GM19328 (cell line): ENCODE data around the gene DOK5.

Experiments
- ATAC-seq: cut with Tn5 transposase; IDR thresholded peaks from one replicate; pipeline ENCODE4 v1.9.1; 2021; ENCODE audit warnings: mild to moderate bottlenecking, moderate library complexity; ENCODE audit not compliant: unreplicated experiment

DOK5 gene

DNA sequence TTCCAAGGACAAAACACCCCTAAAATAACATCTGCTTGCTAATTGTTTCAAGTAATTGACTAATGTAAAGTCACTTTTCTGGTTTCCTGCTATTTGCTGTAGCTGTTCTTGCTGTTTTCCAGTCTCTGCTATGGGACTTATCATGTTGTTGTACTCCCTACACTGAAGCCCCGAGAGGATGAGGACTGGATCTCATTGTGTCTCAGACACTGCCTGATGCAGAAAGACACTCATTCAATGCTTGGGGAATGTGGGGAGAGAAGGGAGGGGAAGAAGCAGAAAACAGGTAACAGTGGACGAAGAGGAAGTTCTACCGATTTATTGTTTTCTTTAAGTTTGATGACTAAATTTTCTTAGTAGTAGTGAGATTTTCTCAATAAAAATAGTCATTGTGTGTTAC lies 79.8 kb downstream of the DOK5 start:
- no peak for ATAC-seq

DNA sequence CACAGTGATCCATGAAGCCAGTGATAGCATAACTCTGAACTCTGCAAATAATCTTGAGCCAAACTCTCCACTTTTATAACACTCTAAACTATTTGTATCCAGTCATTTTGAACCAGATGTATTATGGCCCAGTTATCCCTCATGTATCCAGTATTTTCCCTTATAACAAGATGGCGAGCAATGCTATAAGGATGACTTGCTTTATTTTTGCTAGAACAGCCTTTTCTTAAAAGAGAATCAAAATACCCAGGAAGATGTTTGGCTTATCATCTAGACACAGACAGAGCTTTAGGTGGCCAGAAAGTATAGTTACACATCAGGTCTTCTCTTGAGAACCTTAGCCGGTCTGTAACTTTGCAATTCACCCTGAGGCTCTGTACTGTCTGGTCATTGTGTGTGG lies 81.0 kb downstream of the DOK5 start:
- ATAC-seq = no peak

DNA sequence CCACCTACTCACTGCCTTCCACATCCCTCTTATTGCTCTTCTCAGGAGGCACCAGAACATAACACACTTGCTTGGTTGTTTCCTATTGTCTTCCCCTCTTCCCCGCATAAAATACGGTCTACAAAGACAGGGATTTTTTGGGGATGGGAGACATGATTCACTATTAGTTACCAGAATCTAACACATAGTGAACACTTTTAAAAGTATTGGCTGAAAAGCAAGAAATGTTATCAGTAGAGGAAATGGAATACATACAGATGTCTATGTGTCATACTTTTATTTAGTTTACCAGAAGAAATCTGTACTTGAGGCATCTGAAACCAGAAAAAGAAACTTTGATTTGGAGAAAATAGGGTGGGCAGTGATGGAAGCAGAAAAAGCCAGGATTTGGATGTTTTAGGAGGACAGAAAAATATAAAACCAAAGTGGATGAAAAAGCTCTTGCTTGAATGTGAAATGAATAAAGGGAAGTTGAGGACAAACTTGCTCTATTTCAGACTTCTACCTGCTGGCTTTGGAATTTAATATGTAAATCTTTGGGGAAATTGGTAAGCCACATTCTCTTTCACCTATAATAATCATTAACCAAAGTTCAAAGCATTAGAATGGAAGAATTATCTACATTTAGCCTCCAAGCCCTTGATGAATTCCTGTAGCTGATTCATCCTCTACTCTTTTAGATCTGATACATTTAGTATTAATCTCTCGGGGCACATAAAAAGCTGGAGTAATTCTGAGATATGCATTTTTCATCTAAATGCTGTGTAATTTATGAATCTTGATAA lies 82.6 kb downstream of the DOK5 start:
- no peak for ATAC-seq

DNA sequence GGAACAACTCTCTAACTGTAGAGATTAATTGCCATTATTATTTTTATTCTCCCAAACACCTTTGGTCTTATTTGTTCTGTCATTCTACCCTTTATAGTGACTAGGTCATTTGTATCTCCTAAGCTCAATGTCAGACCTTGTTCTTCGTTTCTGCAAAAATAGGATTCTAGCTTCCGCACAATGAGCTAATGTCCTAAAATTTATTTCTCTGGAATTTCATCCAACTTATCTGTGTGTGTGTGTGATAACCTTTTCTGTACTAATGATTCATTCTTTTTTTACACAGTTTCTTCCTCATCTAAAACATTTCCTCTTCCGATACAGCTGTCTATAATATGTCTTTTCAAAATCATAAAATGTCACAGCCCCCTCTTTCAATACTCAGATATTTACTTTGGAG lies 84.5 kb downstream of the DOK5 start:
- ATAC-seq = no peak

DNA sequence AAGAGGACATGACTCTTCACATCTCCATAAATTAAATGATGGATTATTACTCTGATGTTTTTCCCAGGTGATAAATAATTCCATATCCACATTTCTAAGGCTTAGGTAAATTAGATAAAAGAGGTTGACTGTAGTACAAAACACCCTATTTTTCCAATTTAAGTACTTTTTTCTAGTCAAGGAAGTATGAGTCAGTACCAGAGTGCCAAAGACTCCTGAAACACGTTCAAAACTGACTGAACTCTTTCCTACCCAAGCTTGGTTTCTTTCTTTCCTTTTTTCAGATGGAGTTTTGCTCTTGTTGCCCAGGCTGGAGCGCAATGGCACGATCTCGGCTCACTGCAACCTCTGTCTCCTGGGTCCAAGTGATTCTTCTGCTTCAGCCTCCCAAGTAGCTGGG lies 85.0 kb downstream of the DOK5 start:
- ATAC-seq = no peak

DNA sequence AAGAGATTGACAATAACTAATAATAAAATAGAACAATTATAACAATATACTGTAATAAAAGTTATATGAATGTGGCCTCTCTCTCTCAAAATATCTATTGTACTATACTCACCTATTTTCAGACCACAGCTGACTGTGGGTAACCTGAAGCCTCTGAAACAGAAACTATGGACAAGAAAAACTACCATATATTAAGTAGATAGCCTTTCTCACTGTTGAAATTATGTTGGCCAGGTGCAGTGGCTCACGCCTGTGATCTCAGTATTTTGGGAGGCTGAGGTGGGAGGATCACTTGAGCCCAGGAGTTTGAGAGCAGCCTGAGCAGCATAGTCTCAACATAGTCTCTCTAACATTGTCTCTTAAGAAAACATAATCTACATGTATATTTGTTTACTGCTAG lies 89.9 kb downstream of the DOK5 start:
- ATAC-seq = no peak

DNA sequence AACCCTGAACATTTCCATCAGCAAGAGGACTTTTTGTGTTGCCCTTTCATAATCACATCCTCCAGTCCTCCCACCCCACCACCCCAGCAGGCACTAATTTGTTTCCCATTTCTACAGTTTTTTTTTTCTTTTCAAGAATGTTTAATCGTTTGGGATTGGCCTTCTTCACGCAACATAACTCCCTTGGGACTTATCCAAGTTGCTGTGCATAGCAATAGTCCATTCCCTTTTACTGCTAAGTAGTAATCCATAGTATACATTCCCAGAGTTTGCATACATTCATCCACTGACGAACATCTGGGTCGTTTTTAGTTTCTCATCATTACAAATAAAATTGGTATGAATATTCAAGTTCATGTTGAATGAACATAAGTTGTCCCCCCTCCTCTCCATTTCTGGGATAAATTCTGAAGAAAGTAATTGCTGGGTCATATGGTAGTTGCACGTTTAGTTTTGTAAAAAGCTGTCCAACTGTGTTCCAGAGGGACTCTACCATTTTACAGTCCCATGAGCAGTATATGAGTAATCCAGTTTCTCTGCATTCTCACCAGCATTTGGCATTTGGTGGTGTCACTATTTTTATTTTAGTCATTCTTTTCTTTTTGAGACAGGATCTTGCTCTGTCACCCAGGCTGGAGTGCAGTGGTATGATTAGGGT lies 90.8 kb downstream of the DOK5 start:
- no peak for ATAC-seq

DNA sequence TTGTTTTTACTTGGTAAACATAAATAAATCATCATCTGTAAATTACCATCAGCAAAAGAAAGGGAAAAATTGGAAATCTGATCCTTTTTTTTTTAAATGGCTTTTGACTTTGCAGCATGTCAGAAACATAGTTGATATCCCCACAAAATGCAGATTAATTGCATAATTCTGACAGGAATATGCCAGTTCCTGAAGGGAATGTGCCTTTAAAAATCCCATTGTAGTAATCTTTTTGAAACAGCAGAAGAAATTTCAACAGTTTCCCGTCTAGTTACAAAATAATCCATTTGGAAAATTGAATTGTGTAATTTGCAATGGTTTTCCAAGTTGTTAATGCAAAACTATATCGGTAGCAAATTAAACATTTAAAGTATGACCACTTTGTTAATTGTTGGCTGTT lies 95.2 kb downstream of the DOK5 start:
- no peak for ATAC-seq

DNA sequence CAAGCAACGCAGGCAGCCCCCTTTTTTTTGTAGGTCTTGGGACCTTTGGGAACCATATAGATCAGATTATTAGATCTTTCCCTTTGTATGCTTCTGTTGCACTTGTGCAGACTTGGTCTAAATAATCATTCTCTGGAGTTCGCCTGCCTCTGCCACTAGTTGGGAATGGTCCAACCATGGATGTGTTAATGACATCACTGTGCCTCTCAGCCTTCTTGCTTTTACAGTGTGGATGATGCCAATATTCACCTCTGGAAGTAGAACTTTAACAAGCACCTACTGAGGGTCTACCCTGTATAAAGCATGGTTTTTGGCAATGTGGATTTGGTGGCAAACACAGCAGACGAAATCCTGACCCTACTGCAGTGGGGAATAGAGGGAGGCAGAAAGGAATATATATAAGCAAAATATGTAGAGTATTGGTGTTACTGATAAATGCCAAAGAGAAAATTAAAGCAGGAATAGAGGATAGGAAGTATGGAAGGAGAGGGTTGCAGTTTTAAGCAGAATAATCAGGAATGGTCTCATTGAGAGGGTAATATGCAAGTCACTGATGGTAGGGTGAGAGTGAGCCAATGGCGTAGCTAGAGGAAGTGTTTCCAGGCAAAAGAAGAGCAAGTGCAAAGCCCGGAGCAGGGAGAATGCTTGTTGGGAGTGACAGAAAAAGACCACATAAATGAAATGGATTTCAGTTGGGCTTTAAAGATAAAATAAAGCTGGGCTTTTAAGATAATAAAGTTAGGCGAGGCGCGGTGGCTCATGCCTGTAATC lies 97.5 kb downstream of the DOK5 start:
- no peak for ATAC-seq

DNA sequence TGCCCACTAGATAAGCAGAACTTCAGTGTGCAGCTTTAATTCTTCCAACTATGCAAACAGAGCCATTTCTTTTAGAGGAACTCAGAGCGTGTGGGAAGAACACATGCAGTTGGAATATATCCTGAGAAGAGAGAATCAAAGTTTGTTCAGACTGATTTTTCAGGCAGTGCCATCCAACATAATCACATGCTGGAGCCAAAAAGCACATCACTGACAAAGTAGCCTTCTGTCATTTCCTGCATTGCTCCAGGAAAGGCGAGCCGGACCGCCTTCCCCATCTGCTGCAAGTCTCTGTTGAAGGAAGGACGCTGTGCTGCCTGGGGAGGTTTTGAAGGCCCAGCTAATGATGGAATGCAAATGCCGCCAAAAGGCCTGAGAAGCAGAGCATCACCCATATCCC lies 98.4 kb downstream of the DOK5 start:
- no peak for ATAC-seq

DNA sequence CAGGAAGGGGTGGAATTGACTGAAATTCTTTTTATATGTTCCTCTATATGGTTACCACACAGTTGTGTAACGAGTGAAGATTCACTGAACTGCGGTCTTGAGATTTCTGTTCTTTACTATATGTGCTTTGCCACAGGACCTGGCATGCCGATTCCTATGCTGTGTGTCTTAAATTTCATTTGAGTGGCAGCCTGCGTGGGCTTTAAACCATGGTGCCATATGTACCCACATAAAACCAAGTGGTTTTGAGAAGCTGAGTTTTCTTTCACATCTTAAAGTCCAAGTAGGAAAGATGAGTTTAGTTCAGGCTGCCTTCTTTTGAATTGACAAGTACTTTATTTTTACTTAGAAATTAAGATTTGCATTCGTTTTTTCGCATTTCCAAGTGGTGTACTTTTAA lies 101.1 kb downstream of the DOK5 start:
- ATAC-seq = no peak

DNA sequence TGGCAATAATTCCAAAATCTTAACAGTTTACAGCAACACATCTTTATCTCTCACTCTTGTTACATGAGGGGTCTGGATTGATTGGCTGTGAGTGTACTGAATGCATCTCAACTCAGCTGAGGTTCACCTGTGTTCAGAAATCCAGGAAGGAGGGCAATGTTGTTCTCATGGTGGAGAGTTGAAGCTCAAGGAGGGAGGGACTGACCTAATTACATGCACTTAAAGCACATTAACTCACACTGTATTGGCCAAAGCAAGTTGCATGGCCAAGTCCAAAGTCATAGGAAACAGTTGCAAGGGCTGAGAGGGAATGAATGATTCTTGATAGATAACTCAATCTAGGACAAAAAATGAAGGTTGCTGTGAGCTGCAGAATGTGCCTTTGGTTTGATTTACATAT lies 102.2 kb downstream of the DOK5 start:
- no peak for ATAC-seq

DNA sequence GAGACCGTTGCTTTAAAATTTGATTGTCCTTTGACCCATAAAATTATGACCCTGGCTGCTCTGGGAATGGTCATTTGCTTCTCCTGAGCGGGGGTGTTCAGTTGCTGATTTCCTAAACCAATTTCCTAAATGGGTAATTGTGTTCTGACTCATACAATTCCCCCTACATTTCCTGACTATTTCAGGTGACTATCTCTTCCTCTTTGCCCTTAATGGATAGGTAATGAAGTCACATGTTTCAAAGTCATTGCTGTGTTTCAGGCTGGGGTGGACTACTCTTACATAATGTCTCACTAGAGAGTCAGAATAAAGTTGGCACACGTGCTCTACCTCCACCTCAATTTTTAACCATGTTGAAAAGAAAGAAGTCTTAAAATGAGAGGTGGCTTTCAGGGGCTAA lies 109.8 kb downstream of the DOK5 start:
- ATAC-seq = no peak

DNA sequence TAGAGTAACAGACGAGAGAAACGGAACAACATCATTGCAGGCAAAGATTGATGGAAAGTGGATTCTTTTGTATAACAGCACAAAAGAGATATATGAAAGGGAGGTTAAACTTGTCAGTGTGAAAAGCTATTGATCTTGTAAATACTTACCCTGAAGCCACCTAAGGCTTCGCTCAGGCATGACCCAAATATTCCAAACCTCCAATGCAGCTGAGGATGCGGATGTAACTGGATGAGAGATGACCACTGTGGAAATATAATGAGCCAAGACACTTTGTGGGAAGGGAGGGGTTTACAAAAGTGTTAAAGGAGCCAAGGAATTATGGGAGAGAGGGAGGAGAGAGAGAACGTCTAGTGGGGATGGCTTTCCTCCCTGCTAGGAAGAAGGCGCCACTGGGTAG lies 112.0 kb downstream of the DOK5 start:
- ATAC-seq = no peak

DNA sequence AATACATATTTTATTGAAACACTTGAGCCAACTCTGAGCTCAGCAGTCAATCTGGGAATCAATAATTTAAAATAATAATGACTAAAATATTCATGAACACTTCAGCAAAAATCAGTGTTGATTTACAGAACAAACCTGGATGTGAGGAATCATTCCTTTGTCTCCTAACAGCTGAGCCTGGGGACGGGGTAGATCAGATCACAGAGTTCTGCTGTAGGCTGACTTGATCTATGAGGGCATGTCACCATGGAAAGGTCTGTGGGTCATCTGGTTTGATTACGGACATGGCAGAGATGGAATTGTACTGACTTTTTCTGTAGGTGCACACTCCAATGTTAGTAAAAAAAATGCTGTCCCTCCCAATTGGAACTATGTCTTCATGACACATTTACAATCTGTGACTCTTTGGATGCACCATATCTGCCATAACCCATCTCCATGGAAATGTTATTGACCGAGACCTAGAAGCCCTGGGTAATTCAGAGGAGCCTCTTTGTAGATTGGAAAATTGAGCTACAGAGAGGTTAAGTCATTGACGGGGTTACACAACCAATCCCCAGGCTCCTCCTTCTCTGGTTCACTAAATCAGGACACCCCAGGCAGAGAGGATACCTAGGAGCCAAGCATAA lies 114.1 kb downstream of the DOK5 start:
- ATAC-seq = no peak

DNA sequence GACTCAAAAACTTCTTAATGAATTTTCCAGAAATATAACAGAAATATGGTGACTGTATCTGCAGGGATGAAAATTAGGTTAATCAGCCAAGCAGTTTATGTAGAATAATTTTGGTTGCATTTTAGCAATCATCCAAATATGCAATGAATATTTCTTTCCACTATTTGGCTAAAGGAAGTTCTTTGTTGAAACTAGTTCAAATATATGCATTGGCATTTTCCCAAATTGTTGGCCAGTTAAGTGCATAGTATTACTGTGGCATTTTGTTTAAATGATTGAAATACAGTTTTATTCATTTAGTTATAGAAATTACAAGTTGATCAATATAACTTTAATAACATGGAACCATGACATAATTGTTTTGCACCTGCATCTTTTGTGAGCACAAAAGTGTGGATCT lies 115.5 kb downstream of the DOK5 start:
- ATAC-seq = no peak

DNA sequence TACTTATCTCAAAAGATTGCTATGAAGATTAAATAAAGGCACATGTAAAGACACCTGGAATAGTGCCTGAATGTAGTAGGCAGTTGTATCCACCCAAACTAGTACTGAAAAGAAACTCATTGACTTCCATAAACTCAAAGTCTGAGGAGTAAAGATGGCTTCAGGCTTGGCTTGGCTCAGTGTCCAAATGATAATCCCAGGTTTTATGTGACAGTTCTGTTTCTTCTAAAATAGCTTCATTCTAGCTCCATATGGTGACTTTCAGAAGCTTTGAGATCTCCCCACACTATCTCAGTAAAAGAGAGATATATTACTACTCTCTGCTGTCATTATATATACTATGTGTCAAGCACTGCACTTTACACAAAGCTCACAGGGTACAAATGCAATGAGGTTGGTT lies 121.3 kb downstream of the DOK5 start:
- no peak for ATAC-seq

DNA sequence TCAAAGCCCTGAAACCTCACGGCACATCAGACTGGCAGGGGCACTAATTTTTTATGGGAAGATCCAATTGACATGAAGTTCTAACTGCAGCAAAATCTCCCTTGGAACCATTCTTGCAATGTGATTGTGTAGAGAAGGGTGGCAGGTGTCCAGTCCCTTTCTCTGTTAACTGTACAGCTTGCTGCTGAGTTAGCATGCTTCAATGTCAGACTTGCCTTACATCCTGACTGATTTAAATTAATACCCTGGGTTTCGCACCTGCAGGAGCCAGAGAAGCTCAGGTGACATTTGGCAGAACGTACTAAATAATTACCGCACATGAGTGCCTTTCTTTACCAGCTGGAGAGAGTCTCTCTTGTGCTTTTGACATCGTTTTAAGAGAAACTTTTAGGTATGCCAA lies 123.0 kb downstream of the DOK5 start:
- no peak for ATAC-seq

DNA sequence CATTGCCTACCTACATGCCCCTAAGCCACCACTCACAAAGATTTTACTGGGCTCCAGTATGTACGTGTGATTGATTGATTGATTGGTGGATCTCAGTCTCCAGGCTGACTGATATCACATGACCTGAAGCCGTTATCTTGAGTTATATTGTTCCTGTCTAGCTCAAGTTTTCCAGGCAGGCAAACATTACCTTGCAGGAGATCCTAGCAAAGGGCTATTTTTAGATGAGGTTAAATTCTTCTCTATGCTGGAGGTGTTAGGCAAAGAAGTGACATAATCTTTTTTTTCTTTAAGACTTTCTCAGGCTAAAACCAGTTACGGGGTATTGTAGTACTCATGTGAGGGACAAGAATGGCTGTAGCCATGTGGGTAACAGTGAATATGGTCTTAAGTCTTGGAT lies 125.2 kb downstream of the DOK5 start:
- ATAC-seq = no peak

DNA sequence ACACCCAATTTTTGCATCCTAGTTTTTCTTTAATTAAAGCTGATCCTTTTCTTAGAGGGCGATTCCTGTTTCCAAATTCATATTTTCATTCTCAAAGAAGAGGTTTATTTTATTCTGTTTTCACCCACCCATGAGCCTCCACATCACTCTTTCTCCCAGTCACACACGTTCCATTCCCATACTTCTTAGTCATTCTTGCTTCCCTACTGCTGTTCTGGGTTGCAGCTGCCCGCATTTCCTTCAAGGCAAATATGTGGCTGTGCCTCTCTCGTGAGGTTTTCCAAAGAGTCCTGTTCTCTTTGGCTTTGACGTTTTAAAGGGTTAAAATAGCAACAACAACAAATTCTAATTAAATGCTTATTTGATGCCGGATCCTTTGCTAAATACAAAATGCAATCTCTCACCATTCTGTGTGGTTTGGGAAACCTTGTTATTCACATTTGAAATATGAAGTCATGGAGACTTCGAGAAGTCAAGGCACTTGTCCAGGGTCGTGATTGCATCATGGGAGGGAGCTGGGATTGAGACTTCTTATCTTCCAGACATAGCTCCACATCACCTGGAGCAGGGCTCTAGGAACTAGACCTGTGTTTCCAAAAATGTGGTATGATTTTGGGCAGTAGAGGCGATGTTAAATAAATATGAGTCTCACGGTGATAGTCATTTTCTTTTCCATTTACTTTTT lies 126.6 kb downstream of the DOK5 start:
- ATAC-seq = no peak

DNA sequence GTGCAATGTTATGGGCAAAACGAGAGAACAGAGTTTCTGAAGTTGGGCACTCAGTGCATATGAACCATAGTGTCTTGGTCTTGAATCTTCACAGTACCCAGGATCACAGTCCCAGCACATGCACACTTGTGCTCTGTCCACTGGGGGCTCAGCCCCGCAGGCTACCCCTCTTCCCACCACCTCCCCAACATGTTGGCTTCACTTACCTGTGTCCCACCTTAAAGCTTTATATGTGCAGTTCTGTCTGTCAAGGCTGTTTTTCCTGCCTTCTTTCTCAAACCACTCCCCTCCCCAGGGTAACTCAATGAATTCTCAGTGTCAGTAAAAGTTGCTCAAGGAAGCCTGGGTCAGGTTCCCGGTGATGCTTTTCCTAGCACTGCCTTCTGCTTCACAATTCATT lies 129.9 kb downstream of the DOK5 start:
- ATAC-seq = no peak
